ENCODE results near the gene C2orf92.

- no peak for TF ChIP-seq EZH2phosphoT487 (IDR thresholded peaks at IDR 0.05)
- TF ChIP-seq EZH2 (IDR thresholded peaks at IDR 0.05), result no peak
- no peak for TF ChIP-seq CTCF (IDR thresholded peaks at IDR 0.05)
Measured at GRCh38 chr2:97662895-97663625, 6.5 kb upstream of the C2orf92 start.

Measured in neural progenitor cell (in vitro differentiated cells).